ENCODE measurements around the gene STAP1.

DNA sequence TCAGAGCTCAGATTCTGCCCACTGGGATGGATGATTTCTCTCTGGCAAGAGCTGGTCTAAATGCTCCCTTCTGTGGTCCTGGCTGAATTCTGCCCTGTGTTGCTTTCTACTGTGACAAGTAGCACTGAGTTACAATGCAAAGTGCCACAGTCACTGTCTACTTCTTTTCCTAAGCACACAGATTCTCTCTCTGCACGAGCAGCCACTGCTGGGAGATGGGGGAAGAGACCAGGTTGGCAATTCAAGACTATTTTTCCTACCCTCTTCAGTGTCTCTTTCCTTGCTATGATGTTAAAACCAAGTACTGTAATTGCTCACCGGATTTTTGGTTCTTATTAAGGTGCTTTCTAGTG is 45.5 kb downstream of the STAP1 start:
- TF ChIP-seq, protein P1, sequence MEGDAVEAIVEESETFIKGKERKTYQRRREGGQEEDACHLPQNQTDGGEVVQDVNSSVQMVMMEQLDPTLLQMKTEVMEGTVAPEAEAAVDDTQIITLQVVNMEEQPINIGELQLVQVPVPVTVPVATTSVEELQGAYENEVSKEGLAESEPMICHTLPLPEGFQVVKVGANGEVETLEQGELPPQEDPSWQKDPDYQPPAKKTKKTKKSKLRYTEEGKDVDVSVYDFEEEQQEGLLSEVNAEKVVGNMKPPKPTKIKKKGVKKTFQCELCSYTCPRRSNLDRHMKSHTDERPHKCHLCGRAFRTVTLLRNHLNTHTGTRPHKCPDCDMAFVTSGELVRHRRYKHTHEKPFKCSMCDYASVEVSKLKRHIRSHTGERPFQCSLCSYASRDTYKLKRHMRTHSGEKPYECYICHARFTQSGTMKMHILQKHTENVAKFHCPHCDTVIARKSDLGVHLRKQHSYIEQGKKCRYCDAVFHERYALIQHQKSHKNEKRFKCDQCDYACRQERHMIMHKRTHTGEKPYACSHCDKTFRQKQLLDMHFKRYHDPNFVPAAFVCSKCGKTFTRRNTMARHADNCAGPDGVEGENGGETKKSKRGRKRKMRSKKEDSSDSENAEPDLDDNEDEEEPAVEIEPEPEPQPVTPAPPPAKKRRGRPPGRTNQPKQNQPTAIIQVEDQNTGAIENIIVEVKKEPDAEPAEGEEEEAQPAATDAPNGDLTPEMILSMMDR (IDR thresholded peaks at IDR 0.05): no peak
- no peak for TF ChIP-seq POLR2A (IDR thresholded peaks at IDR 0.05)
